GM23338 (cell line): Measurements from ENCODE around the gene MAP1S. TPM values are rescaled to one million over a fixed set of nuclear protein-coding genes. Genes with fewer than 3 reads are reported as not detected.

Source experiments
- ATAC-seq: fragments of 200-7000 bp; cut with Tn5 transposase; 3 replicates; pipeline ENCODE4 v1.9.1; 2020
- DNase-seq: peaks from one replicate; pipeline ENCODE4 v3.0.0-alpha.2; 2015; ENCODE audit warnings: low spot score
- H2AFZ ChIP-seq: fragments of 200-600 bp; sonication (generic); 2 replicates; pipeline ENCODE4 v1.8.0; 2016; ENCODE audit warnings: antibody characterized with exemption, mild to moderate bottlenecking, moderate library complexity
- H3F3A ChIP-seq: fragments of 200-600 bp; sonication (generic); replicated peaks from 2 replicates; pipeline ENCODE4 v1.8.0; 2017; ENCODE audit warnings: antibody characterized with exemption, mixed run types, low read depth
- H3K27ac ChIP-seq: fragments of 200-600 bp; sonication (generic); 2 replicates; pipeline ENCODE4 v1.6.1; 2016; ENCODE audit warnings: low read depth
- H3K27me3 ChIP-seq: fragments of 200-600 bp; sonication (generic); 2 replicates; pipeline ENCODE4 v1.8.0; 2016; ENCODE audit warnings: mild to moderate bottlenecking, mixed run types, moderate library complexity; ENCODE audit not compliant: insufficient read depth
- H3K36me3 ChIP-seq: fragments of 200-600 bp; sonication (generic); 2 replicates; pipeline ENCODE4 v1.8.0; 2016; ENCODE audit warnings: mild to moderate bottlenecking; ENCODE audit not compliant: insufficient read depth
- H3K4me1 ChIP-seq: fragments of 200-600 bp; sonication (generic); 2 replicates; pipeline ENCODE4 v1.8.0; 2016; ENCODE audit warnings: mild to moderate bottlenecking, moderate library complexity; ENCODE audit not compliant: insufficient read depth
- H3K4me2 ChIP-seq: fragments of 200-600 bp; sonication (generic); 2 replicates; pipeline ENCODE4 v1.7.1; 2017; ENCODE audit warnings: mixed run types
- H3K4me3 ChIP-seq: fragments of 200-600 bp; sonication (generic); 2 replicates; pipeline ENCODE4 v1.6.1; 2016; ENCODE audit warnings: mixed run types
- H3K79me2 ChIP-seq: fragments of 200-600 bp; sonication (generic); replicated peaks from 2 replicates; pipeline ENCODE4 v1.8.0; 2017; ENCODE audit warnings: mild to moderate bottlenecking; ENCODE audit not compliant: insufficient read depth
- H3K9me2 ChIP-seq: fragments of 200-600 bp; sonication (generic); 2 replicates; pipeline ENCODE4 v1.8.0; 2017; ENCODE audit not compliant: insufficient read depth
- H4K20me1 ChIP-seq: fragments of 200-600 bp; sonication (generic); replicated peaks from 2 replicates; pipeline ENCODE4 v1.8.0; 2017; ENCODE audit warnings: mild to moderate bottlenecking; ENCODE audit not compliant: insufficient read depth
- H3K27ac Mint-ChIP-seq: 2 replicates; pipeline ENCODE4 v1.8.0; 2020; ENCODE audit warnings: inconsistent platforms, mild to moderate bottlenecking, moderate library complexity, mixed read lengths
- H3K27me3 Mint-ChIP-seq: 3 replicates; pipeline ENCODE4 v1.8.0; 2022; ENCODE audit warnings: low read depth, mild to moderate bottlenecking, moderate library complexity, mixed read lengths, inconsistent platforms; ENCODE audit not compliant: insufficient read depth, poor library complexity
- H3K36me3 Mint-ChIP-seq: 3 replicates; pipeline ENCODE4 v1.8.0; 2021; ENCODE audit warnings: low read depth, mild to moderate bottlenecking, inconsistent platforms, moderate library complexity, mixed read lengths
- H3K4me1 Mint-ChIP-seq: 3 replicates; pipeline ENCODE4 v1.8.0; 2020; ENCODE audit warnings: mild to moderate bottlenecking, inconsistent platforms, mixed read lengths
- H3K4me3 Mint-ChIP-seq: 3 replicates; pipeline ENCODE4 v1.8.0; 2021; ENCODE audit warnings: moderate library complexity, mild to moderate bottlenecking, inconsistent platforms, mixed read lengths
- H3K9me3 Mint-ChIP-seq: 3 replicates; pipeline ENCODE4 v1.8.0; 2020; ENCODE audit warnings: moderate library complexity, mild to moderate bottlenecking, inconsistent platforms, mixed read lengths
- CREB1 ChIP-seq: fragments of 250-450 bp; sonication (Bioruptor Pico); IDR thresholded peaks from 2 replicates; pipeline ENCODE4 v1.5.0; 2020; ENCODE audit warnings: low read depth, mild to moderate bottlenecking, moderate library complexity
- ETS1 ChIP-seq: IDR thresholded peaks from 2 replicates; pipeline ENCODE4 v1.6.1; 2016; ENCODE audit warnings: antibody characterized with exemption
- NANOG ChIP-seq: IDR thresholded peaks from 2 replicates; pipeline ENCODE4 v1.6.1; 2016; ENCODE audit warnings: antibody characterized with exemption, borderline replicate concordance
- POLR2AphosphoS5 ChIP-seq: IDR thresholded peaks from 2 replicates; pipeline ENCODE4 v1.6.1; 2016; ENCODE audit warnings: antibody characterized with exemption, low read depth
- ZNF331 ChIP-seq: fragments of 250-450 bp; sonication (Bioruptor Pico); IDR thresholded peaks from 2 replicates; pipeline ENCODE4 v1.5.0; 2020; ENCODE audit warnings: low read depth, mild to moderate bottlenecking, moderate library complexity
- ZNF462 ChIP-seq: fragments of 250-450 bp; sonication (Bioruptor Pico); IDR thresholded peaks from 2 replicates; pipeline ENCODE4 v1.5.0; 2020; ENCODE audit warnings: mild to moderate bottlenecking, moderate library complexity
- polyA plus RNA-seq: library from polyadenylated mRNA; unstranded; fragments of >200 nt; fragmentation: Nextera tagmentation; extraction: Ambion mirVana; gene quantifications from 2 replicates; pipeline ENCODE4 v1.2.1, GENCODE V29; 2016
- total RNA-seq: library from RNA; depleted of rRNA; stranded (reverse); fragments of >200 nt; shearing (Covaris generic); gene quantifications from 2 replicates; pipeline ENCODE4 v1.2.3, GENCODE V29; 2014
- TF ChIP-seq, protein P1 (sequence below), 2 experiments: fragments of 200-600 bp in 1 of 2; sonication (generic) in 1 of 2; conservative IDR thresholded peaks; 2 replicates each; pipeline versions ENCODE4 v1.5.1 to v1.6.1; 2016 to 2017; ENCODE audit warnings: antibody characterized with exemption in 2 of 2, low read depth in 2 of 2, mild to moderate bottlenecking in 2 of 2, moderate library complexity in 1 of 2

The MAP1S gene
- total and polyA plus RNA-seq, 2 experiments from 2014 or later, result 102 to 104 TPM

DNA sequence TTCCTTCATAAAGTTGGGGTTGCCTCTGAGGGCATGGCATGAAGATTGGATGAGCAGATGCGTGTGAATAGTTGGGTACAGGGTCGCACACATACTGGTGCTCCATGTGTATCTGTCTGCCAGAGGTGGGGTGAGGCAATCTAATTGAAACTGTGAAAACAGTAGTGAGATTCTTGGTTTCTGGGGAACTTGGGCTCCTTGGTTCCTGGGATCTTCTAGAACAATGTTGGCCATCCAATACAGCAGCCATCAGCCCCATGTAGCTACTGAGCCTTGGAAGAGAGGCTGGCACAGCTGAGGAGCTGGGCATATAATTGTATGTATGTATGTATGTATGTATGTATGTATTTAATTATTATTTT is 32.6 kb downstream of the MAP1S start:
- H4K20me1 ChIP-seq, result no peaks in the 10 kb centered on the region
- H3K4me3 ChIP-seq, result no peak overlapping the region
- Mint-ChIP-seq H3K4me3 (no peak overlapping the region), H3K27ac (no peak overlapping the region; the same call in 1 of the 2 replicates), H3K9me3 (no peaks in the 10 kb centered on the region), H3K4me1 (peaks cover 20% of the 10 kb centered on the region), H3K36me3 (peaks cover 4% of the 10 kb centered on the region; the same call in 1 of the 3 replicates), H3K27me3 (peaks cover 11% of the 10 kb centered on the region)
- H3K36me3 ChIP-seq, result no peaks in the 10 kb centered on the region
- no peaks in the 10 kb centered on the region for H3K27me3 ChIP-seq
- H3K79me2 ChIP-seq, result no peaks in the 10 kb centered on the region
- ATAC-seq (no peak), DNase-seq (no peak)
- H3K4me2 ChIP-seq, result no peak overlapping the region
- H3K4me1 ChIP-seq, result no peaks in the 10 kb centered on the region; the same call in 1 of the 2 replicates
- no peak overlapping the region for H2AFZ ChIP-seq
- H3K9me2 ChIP-seq, result no peaks in the 10 kb centered on the region
- 0 out of 2 replicates have a peak, but pooled peaks cover 2% of the 10 kb centered on the region for H3F3A ChIP-seq
- no peak overlapping the region for H3K27ac ChIP-seq
- TF ChIP-seq CREB1 (CRISPR knock-in tag), result no peak
- TF ChIP-seq NANOG, result no peak
- no peak for TF ChIP-seq ZNF331 (CRISPR knock-in tag)
- no peak for TF ChIP-seq ZNF462 (CRISPR knock-in tag)
- TF ChIP-seq POLR2AphosphoS5, result no peak
- TF ChIP-seq ETS1, result no peak
- TF ChIP-seq, protein P1, sequence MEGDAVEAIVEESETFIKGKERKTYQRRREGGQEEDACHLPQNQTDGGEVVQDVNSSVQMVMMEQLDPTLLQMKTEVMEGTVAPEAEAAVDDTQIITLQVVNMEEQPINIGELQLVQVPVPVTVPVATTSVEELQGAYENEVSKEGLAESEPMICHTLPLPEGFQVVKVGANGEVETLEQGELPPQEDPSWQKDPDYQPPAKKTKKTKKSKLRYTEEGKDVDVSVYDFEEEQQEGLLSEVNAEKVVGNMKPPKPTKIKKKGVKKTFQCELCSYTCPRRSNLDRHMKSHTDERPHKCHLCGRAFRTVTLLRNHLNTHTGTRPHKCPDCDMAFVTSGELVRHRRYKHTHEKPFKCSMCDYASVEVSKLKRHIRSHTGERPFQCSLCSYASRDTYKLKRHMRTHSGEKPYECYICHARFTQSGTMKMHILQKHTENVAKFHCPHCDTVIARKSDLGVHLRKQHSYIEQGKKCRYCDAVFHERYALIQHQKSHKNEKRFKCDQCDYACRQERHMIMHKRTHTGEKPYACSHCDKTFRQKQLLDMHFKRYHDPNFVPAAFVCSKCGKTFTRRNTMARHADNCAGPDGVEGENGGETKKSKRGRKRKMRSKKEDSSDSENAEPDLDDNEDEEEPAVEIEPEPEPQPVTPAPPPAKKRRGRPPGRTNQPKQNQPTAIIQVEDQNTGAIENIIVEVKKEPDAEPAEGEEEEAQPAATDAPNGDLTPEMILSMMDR (conservative IDR thresholded peaks at IDR 0.05; ENCODE audit: low read depth in 2 of 2), result no peak
